ENCODE results near the gene TMEM170B.

DNA sequence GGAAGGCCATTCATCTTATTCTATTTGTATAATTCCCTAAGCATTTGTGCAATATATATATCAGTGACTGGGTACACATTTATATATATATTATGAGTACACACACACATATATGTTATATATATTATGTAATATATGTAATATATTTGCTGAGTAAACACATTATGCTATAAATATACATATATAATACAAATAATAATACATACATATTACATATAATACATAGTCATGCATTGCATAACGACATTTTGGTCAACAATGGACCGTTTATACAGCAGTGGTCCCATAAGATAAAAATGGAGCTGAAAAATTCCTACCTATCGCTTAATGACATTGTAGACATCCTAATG lies 11.4 kb upstream of the TMEM170B start:
- TF ChIP-seq, protein P1, sequence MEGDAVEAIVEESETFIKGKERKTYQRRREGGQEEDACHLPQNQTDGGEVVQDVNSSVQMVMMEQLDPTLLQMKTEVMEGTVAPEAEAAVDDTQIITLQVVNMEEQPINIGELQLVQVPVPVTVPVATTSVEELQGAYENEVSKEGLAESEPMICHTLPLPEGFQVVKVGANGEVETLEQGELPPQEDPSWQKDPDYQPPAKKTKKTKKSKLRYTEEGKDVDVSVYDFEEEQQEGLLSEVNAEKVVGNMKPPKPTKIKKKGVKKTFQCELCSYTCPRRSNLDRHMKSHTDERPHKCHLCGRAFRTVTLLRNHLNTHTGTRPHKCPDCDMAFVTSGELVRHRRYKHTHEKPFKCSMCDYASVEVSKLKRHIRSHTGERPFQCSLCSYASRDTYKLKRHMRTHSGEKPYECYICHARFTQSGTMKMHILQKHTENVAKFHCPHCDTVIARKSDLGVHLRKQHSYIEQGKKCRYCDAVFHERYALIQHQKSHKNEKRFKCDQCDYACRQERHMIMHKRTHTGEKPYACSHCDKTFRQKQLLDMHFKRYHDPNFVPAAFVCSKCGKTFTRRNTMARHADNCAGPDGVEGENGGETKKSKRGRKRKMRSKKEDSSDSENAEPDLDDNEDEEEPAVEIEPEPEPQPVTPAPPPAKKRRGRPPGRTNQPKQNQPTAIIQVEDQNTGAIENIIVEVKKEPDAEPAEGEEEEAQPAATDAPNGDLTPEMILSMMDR (conservative IDR thresholded peaks at IDR 0.05) = no peak
- TF ChIP-seq EZH2 (IDR thresholded peaks at IDR 0.05; ENCODE audit: low read depth) = no peak

Measured in PC-9 (cell line).